ENCODE results near the gene PLXNA4. TPM values are rescaled to one million over a fixed set of nuclear protein-coding genes. Genes with fewer than 3 reads are reported as not detected.

The PLXNA4 gene
- total RNA-seq, 1 experiment from 2014 or later = 0.81 TPM

- no peak for TF ChIP-seq E2F5 (CRISPR knock-in tag; IDR thresholded peaks at IDR 0.05)
These were observed 494.6 kb downstream of the PLXNA4 start (continued) for GRCh38 chr7:132081686-132082085.

- Mint-ChIP-seq H3K27me3 (ENCODE audit: low read depth) (peaks cover 2% of the 10 kb centered on the region; the same call in 1 of the 2 replicates), H3K9me3 (no peaks in the 10 kb centered on the region; the same call in 1 of the 2 replicates), H3K4me1 (peaks cover 11% of the 10 kb centered on the region), H3K4me3 (no peak overlapping the region), H3K27ac (no peak overlapping the region), H3K36me3 (no peaks in the 10 kb centered on the region)
- ATAC-seq = no peak
- TF ChIP-seq CREB1 (CRISPR knock-in tag; IDR thresholded peaks at IDR 0.05) = no peak
- TF ChIP-seq ZNF138 (CRISPR knock-in tag; conservative IDR thresholded peaks at IDR 0.05) = no peak
- no peak for TF ChIP-seq HMGA2 (CRISPR knock-in tag; IDR thresholded peaks at IDR 0.05)
- no peak for TF ChIP-seq AR (CRISPR knock-in tag; IDR thresholded peaks at IDR 0.05)
- no peak for TF ChIP-seq MYBL2 (CRISPR knock-in tag; IDR thresholded peaks at IDR 0.05)
- no peak for TF ChIP-seq TEAD1 (CRISPR knock-in tag; IDR thresholded peaks at IDR 0.05)
- no peak for DNase-seq (ENCODE audit: low spot score)
- ChIA-PET POLR2A (no interaction called here), CTCF (no interaction called here)
These were observed 495.2 kb downstream of the PLXNA4 start for GRCh38 chr7:132080967-132081668.

- TF ChIP-seq NR1H2 (CRISPR knock-in tag; IDR thresholded peaks at IDR 0.05) = no peak
- TF ChIP-seq CREB1 (CRISPR knock-in tag; IDR thresholded peaks at IDR 0.05) = no peak
- no peak for TF ChIP-seq ZNF281 (CRISPR knock-in tag; IDR thresholded peaks at IDR 0.05)
- TF ChIP-seq ZNF423 (CRISPR knock-in tag; IDR thresholded peaks at IDR 0.05) = no peak
- TF ChIP-seq ARID4B (CRISPR knock-in tag; IDR thresholded peaks at IDR 0.05; ENCODE audit: borderline replicate concordance) = no peak
- TF ChIP-seq SMAD4 (CRISPR knock-in tag; IDR thresholded peaks at IDR 0.05) = no peak
- TF ChIP-seq EMX1 (CRISPR knock-in tag; IDR thresholded peaks at IDR 0.05) = no peak
- no peak for TF ChIP-seq TEAD1 (CRISPR knock-in tag; IDR thresholded peaks at IDR 0.05)
- TF ChIP-seq FOXK1 (CRISPR knock-in tag; IDR thresholded peaks at IDR 0.05) = no peak
- TF ChIP-seq ZNF671 (CRISPR knock-in tag; IDR thresholded peaks at IDR 0.05) = no peak
- no peak for TF ChIP-seq ATF6 (CRISPR knock-in tag; IDR thresholded peaks at IDR 0.05)
- Mint-ChIP-seq H3K4me3 (no peak overlapping the region), H3K4me1 (peaks cover 18% of the 10 kb centered on the region), H3K27ac (no peak overlapping the region), H3K27me3 (ENCODE audit: low read depth) (peaks cover 2% of the 10 kb centered on the region; the same call in 1 of the 2 replicates), H3K36me3 (no peaks in the 10 kb centered on the region), H3K9me3 (no peaks in the 10 kb centered on the region; the same call in 1 of the 2 replicates)
- CTCF ChIA-PET = no interaction called here
- DNase-seq (ENCODE audit: low spot score) = no peak
- POLR2A ChIA-PET = no interaction called here
- ATAC-seq = no peak
These were observed 495.8 kb downstream of the PLXNA4 start for GRCh38 chr7:132080467-132080866.

Measured in WTC11 (cell line).